ENCODE data around the gene KRT27.

GRCh38 chr17:40753804-40754203, 28.5 kb downstream of the KRT27 start:
- TF ChIP-seq EZH2 (IDR thresholded peaks at IDR 0.05) (no peak), POLR2AphosphoS5 (IDR thresholded peaks at IDR 0.05; ENCODE audit: borderline replicate concordance, low read depth, low read length) (no peak), FOXP2 (optimal IDR thresholded peaks at IDR 0.05; ENCODE audit: control extremely low read depth, extremely low read length, insufficient read depth) (no peak)

Data from SK-N-MC (cell line).